Activated B cell treated with CpG ODN at 0.5 μM for 24 hours (primary cell): Measurements from ENCODE around the gene ATF7. TPM values are rescaled to one million over a fixed set of nuclear protein-coding genes. Genes with fewer than 3 reads are reported as not detected.

Source experiments
- ATAC-seq: fragments of 200-7000 bp; cut with Tn5 transposase; one replicate; pipeline ENCODE4 v1.10.0; 2021; ENCODE audit warnings: low read depth, mild to moderate bottlenecking, moderate library complexity
- CTCF ChIA-PET: fragments of 350-600 bp; sonication (Branson Sonifier 250); formaldehyde crosslinking; loops from one replicate; lab custom pipeline; 2021; ENCODE audit warnings: antibody characterized with exemption; lab: Charles Lee
- POLR2A ChIA-PET: fragments of 350-600 bp; sonication (Branson Sonifier 250); formaldehyde crosslinking; loops from one replicate; lab custom pipeline; 2021; ENCODE audit warnings: antibody characterized with exemption; lab: Charles Lee
- DNase-seq: peaks from one replicate; pipeline ENCODE4 v3.0.0; 2022
- H3K27ac Mint-ChIP-seq: one replicate; pipeline ENCODE4 v1.8.0; 2020; ENCODE audit warnings: mixed read lengths
- H3K27me3 Mint-ChIP-seq: one replicate; pipeline ENCODE4 v1.8.0; 2021; ENCODE audit warnings: mixed read lengths
- H3K36me3 Mint-ChIP-seq: one replicate; pipeline ENCODE4 v1.8.0; 2021; ENCODE audit warnings: low read depth, mixed read lengths
- H3K4me1 Mint-ChIP-seq: one replicate; pipeline ENCODE4 v1.8.0; 2021; ENCODE audit warnings: mixed read lengths
- H3K4me3 Mint-ChIP-seq: one replicate; pipeline ENCODE4 v1.8.0; 2020; ENCODE audit warnings: mild to moderate bottlenecking, mixed read lengths
- H3K9me3 Mint-ChIP-seq: one replicate; pipeline ENCODE4 v1.8.0; 2020; ENCODE audit warnings: mixed read lengths
- intact Hi-C: fragments of 100-400 bp; cut with micrococcal nuclease; formaldehyde crosslinking; loops from one replicate; pipeline ENCODE4 v1.15.1; 2024
- total RNA-seq: library from RNA; stranded (reverse); gene quantifications from 2 replicates; pipeline ENCODE4 v1.2.3, GENCODE V29; 2022
- TF ChIP-seq, protein P1 (sequence below): fragments of 200-600 bp; IDR thresholded peaks from one replicate; pipeline ENCODE4 v1.8.0; 2022; ENCODE audit warnings: antibody characterized with exemption, mild to moderate bottlenecking

The ATF7 gene
- total RNA-seq, 1 donor from 2014 or later: 36.8 TPM

DNA sequence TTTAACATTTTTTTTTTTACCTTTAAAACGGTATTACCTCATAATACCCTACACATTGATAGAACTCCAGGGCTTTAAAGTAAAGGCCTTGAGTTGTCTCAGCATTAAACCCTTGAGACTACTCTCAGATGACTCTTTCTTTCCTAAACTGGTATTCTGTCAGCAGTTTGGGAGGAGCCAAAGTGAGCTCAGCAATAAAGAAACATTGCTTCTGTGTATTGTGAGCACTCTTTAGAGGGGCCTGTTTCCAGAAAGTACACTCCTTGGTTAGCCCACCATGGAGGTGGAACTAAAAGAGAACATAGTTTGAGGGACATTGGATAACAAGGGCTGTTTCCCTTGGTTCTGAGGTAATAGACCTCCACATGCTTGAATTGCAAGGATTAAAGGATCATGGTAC is 147.3 kb downstream of the ATF7 start:
- Mint-ChIP-seq H3K27ac (no peak overlapping the region), H3K4me3 (no peak overlapping the region), H3K4me1 (peaks cover 3% of the 10 kb centered on the region), H3K36me3 (peaks cover 86% of the 10 kb centered on the region), H3K27me3 (no peaks in the 10 kb centered on the region), H3K9me3 (no peaks in the 10 kb centered on the region)
- POLR2A ChIA-PET: interaction anchor here (0.6 to 1.8 kb wide), 6 partner anchors 10 to 62 kb away, joined by 3 to 8 read pairs (median 4); partner anchors contain the start of gene TARBP2
- intact Hi-C loops: no loop called here
- TF ChIP-seq, protein P1, sequence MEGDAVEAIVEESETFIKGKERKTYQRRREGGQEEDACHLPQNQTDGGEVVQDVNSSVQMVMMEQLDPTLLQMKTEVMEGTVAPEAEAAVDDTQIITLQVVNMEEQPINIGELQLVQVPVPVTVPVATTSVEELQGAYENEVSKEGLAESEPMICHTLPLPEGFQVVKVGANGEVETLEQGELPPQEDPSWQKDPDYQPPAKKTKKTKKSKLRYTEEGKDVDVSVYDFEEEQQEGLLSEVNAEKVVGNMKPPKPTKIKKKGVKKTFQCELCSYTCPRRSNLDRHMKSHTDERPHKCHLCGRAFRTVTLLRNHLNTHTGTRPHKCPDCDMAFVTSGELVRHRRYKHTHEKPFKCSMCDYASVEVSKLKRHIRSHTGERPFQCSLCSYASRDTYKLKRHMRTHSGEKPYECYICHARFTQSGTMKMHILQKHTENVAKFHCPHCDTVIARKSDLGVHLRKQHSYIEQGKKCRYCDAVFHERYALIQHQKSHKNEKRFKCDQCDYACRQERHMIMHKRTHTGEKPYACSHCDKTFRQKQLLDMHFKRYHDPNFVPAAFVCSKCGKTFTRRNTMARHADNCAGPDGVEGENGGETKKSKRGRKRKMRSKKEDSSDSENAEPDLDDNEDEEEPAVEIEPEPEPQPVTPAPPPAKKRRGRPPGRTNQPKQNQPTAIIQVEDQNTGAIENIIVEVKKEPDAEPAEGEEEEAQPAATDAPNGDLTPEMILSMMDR: no peak
- CTCF ChIA-PET: no interaction called here
- no peak for DNase-seq
- ATAC-seq: no peak

DNA sequence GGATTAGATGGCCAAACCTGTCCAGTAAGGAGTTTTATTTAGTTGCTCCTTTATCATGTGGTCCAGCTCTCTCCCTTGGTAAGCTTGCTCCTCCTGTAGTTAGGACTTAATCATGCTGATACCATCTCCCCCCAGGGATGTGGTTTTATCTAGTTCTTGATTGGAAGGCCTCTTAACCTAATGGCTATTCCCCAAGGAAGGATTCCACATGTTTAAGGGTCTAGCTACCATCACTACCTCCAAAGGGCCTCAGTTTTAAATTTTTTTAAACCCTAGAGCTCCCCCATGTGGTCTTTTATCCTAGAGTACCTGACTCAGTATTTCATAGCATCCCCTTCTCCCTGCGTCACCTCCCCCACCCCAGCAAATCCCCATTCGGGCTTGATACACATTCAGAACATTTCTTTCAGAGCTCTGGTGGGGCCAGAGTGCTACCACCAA is 149.4 kb downstream of the ATF7 start:
- Mint-ChIP-seq H3K36me3 (peaks cover 89% of the 10 kb centered on the region), H3K27ac (no peak overlapping the region), H3K4me1 (peaks cover 2% of the 10 kb centered on the region), H3K9me3 (no peaks in the 10 kb centered on the region), H3K27me3 (no peaks in the 10 kb centered on the region), H3K4me3 (no peak overlapping the region)
- intact Hi-C loops: loop anchor here (2.0 kb wide), 1 partner anchor 32 kb away; no protein-coding TSS in a partner anchor
- peak; percentile 34 for ATAC-seq
- CTCF ChIA-PET: interaction anchor here (0.6 to 2.4 kb wide), 6 partner anchors 19 to 159 kb away, joined by 3 to 15 read pairs (median 3); partner anchors contain the start of genes AMHR2 and NPFF
- no peak for DNase-seq
- TF ChIP-seq, protein P1: no peak
- POLR2A ChIA-PET: interaction anchor here (1.2 to 1.9 kb wide), 2 partner anchors 15 to 24 kb away, joined by 7 to 8 read pairs; partner anchors contain the start of gene TARBP2

DNA sequence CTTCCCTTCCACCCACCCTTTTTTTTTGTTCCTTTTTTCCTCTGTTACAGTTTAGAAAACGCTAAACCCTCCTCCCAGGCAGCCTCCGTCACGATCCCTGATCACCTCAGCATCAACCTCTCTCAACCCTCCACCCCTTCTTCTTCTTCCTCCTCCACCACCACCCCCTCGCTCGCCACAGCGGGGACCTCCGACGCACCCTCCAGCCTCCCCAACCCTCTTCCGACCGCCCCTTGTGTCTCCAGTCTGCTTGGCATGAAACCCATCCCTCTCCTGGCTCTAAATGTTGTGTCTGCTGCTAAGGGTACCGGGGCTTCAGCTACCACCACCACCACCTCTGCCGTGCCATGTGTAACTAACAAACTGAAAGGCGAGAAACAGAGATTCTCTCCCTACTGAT is 151.4 kb downstream of the ATF7 start:
- peaks cover 88% of the 10 kb centered on the region for H3K36me3 Mint-ChIP-seq
- H3K27ac Mint-ChIP-seq: no peak overlapping the region
- DNase-seq (no peak), ATAC-seq (no peak)
- ChIA-PET CTCF (interaction anchor here (0.5 to 2.4 kb wide), 3 partner anchors 17 to 33 kb away, joined by 3 to 15 read pairs (median 5); partner anchors contain the start of gene NPFF), POLR2A (interaction anchor here (0.6 to 1.9 kb wide), 7 partner anchors 10 to 28 kb away, joined by 3 to 9 read pairs (median 4); partner anchors contain the start of gene TARBP2)
- no peak overlapping the region for H3K4me3 Mint-ChIP-seq
- TF ChIP-seq, protein P1: no peak
- H3K27me3 Mint-ChIP-seq: no peaks in the 10 kb centered on the region
- no peaks in the 10 kb centered on the region for H3K9me3 Mint-ChIP-seq
- peaks cover 4% of the 10 kb centered on the region for H3K4me1 Mint-ChIP-seq
- intact Hi-C loops: no loop called here

DNA sequence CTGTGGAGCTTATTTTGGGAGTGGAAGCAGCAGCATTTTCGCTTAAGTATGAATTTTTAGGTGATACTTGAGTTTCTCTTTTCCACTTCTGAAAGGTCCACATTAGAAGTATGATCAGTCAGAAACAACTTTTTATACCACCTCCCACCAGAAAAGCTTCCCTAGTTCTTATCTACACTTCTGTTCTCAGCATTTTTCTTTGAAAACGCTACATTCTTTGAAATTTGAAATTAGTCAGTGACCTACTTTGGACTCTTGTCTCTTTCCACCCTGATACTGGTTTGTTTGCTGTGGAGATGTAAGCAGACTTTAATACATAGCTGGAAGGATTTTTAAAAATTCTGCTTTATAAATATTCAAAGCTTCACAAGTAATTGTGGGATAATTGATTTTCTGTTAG is 152.1 kb downstream of the ATF7 start:
- no peak for ATAC-seq
- H3K27me3 Mint-ChIP-seq: no peaks in the 10 kb centered on the region
- H3K4me3 Mint-ChIP-seq: no peak overlapping the region
- CTCF ChIA-PET: interaction anchor here (0.5 kb wide), 1 partner anchor 16 kb away, joined by 5 read pairs; no protein-coding TSS in a partner anchor
- TF ChIP-seq, protein P1: no peak
- H3K9me3 Mint-ChIP-seq: no peaks in the 10 kb centered on the region
- H3K36me3 Mint-ChIP-seq: peaks cover 86% of the 10 kb centered on the region
- POLR2A ChIA-PET: interaction anchor here (1.1 to 1.4 kb wide), 3 partner anchors 10 to 18 kb away, joined by 4 to 6 read pairs (median 4); no protein-coding TSS in a partner anchor
- peaks cover 4% of the 10 kb centered on the region for H3K4me1 Mint-ChIP-seq
- no peak for DNase-seq
- intact Hi-C loops: no loop called here
- H3K27ac Mint-ChIP-seq: no peak overlapping the region

DNA sequence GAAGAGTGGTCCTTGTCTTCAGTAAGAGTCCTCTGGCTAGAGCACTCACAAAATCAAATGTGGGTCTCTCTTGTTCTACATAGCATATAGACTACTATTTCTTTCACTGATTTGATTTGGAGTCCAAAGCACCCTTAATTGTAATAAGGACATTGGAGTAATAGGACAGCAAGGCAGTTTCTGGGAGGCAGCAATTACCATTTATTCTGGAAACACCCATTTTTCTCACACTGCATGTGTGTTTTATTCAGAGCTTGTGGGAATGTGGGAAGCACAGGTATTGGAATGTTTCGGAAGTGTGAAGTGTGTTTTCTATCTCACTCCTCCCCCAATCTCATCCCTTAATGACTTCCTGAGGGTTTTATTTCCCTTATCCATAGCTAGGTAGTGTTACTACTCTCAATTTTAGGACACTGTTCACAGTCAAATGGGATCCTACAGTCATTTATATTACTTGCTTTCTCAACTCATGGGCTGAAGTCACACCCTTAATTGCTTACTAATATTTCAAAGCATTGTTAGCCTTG is 154.1 kb downstream of the ATF7 start:
- Mint-ChIP-seq H3K9me3 (no peaks in the 10 kb centered on the region), H3K4me3 (no peak overlapping the region), H3K36me3 (peaks cover 88% of the 10 kb centered on the region), H3K4me1 (peaks cover 4% of the 10 kb centered on the region), H3K27ac (no peak overlapping the region), H3K27me3 (no peaks in the 10 kb centered on the region)
- ChIA-PET POLR2A (interaction anchor here (0.6 kb wide), 1 partner anchor 117 kb away, joined by 7 read pairs; no protein-coding TSS in a partner anchor), CTCF (no interaction called here)
- ATAC-seq (no peak), DNase-seq (no peak)
- TF ChIP-seq, protein P1: no peak
- intact Hi-C loops: loop anchor here (2.0 kb wide), 1 partner anchor 13 kb away; no protein-coding TSS in a partner anchor
